Parathyroid adenoma (tissue), 2 donors: ENCODE results near the gene BNIPL.

Source experiments
- H2AFZ ChIP-seq: fragments of 300-600 bp; sonication (generic); one replicate; pipeline ENCODE4 v1.7.0; 2017; ENCODE audit warnings: antibody characterized with exemption, mild to moderate bottlenecking
- H3K27ac ChIP-seq: fragments of 300-600 bp; sonication (generic); one replicate; pipeline ENCODE4 v1.7.0; 2017
- H3K27me3 ChIP-seq: fragments of 300-600 bp; sonication (generic); one replicate; pipeline ENCODE4 v1.7.0; 2017; ENCODE audit warnings: low read length; ENCODE audit not compliant: control insufficient read depth, insufficient read depth
- H3K36me3 ChIP-seq: fragments of 300-600 bp; sonication (generic); one replicate; pipeline ENCODE4 v1.7.0; 2017; ENCODE audit warnings: low read length; ENCODE audit not compliant: control insufficient read depth, insufficient read depth
- H3K4me1 ChIP-seq: fragments of 300-600 bp; sonication (generic); one replicate; pipeline ENCODE4 v1.7.0; 2017; ENCODE audit warnings: control low read depth
- H3K4me2 ChIP-seq: fragments of 300-600 bp; sonication (generic); one replicate; pipeline ENCODE4 v1.7.0; 2017; ENCODE audit warnings: low read length
- H3K4me3 ChIP-seq: fragments of 300-600 bp; sonication (generic); one replicate; pipeline ENCODE4 v1.7.0; 2017; ENCODE audit warnings: low read depth, low read length
- H3K79me2 ChIP-seq: fragments of 300-600 bp; sonication (generic); one replicate; pipeline ENCODE4 v1.7.0; 2017; ENCODE audit warnings: control low read depth
- H3K9ac ChIP-seq: fragments of 300-600 bp; sonication (generic); one replicate; pipeline ENCODE4 v1.7.0; 2017; ENCODE audit warnings: mild to moderate bottlenecking
- H3K9me3 ChIP-seq: fragments of 300-600 bp; sonication (generic); one replicate; pipeline ENCODE4 v1.7.0; 2017; ENCODE audit warnings: low read length; ENCODE audit not compliant: control insufficient read depth
- CTCF ChIP-seq: fragments of 300-600 bp; sonication (generic); IDR thresholded peaks from one replicate; pipeline ENCODE4 v1.7.0; 2017; ENCODE audit warnings: antibody characterized with exemption, mild to moderate bottlenecking
- donor health status: primary hyperparathyroidism.

The BNIPL gene

GRCh38 chr1:151008244-151009205 is 27.9 kb upstream of the BNIPL start, which contains the start of gene PRUNE1:
PRUNE1 (plus strand) TSS chr1:151008449; CDS start chr1:151008633, 184 bp downstream.
- Histone ChIP-seq H3K4me1 (peaks cover 15% of the 10 kb centered on the region), H3K27ac (peak within 1 kb of the TSS; percentile 95), H3K4me2 (peak within 1 kb of the TSS; percentile 81), H2AFZ (peak within 1 kb of the TSS; percentile 83), H3K9ac (peak within 1 kb of the TSS; percentile 53), H3K27me3 (no peaks in the 10 kb centered on the region), H3K4me3 (peak within 1 kb of the TSS; percentile 79), H3K79me2 (peaks cover 5% of the 10 kb centered on the region), H3K36me3 (no peaks in the 10 kb centered on the region), H3K9me3 (no peaks in the 10 kb centered on the region)
- no peak for TF ChIP-seq CTCF

- no peaks in the 10 kb centered on the region for H3K9me3 ChIP-seq
- no peak overlapping the region for H3K9ac ChIP-seq
- no peak for TF ChIP-seq CTCF
- no peaks in the 10 kb centered on the region for H3K27me3 ChIP-seq
- H3K4me1 ChIP-seq: peaks cover 15% of the 10 kb centered on the region
- H3K4me2 ChIP-seq: peak overlapping the region; percentile 81
- peak overlapping the region; percentile 33 for H2AFZ ChIP-seq
- no peaks in the 10 kb centered on the region for H3K36me3 ChIP-seq
- peak overlapping the region; percentile 79 for H3K4me3 ChIP-seq
- H3K79me2 ChIP-seq: peaks cover 1% of the 10 kb centered on the region
- peak overlapping the region; percentile 95 for H3K27ac ChIP-seq
Measured at GRCh38 chr1:151009206-151009587, 27.2 kb upstream of the BNIPL start.

GRCh38 chr1:151009674-151010345 is 26.6 kb upstream of the BNIPL start:
- TF ChIP-seq CTCF: no peak
- Histone ChIP-seq H3K27me3 (no peaks in the 10 kb centered on the region), H3K27ac (no peak overlapping the region), H3K36me3 (no peaks in the 10 kb centered on the region), H3K9ac (no peak overlapping the region), H2AFZ (no peak overlapping the region), H3K4me1 (peaks cover 15% of the 10 kb centered on the region), H3K4me3 (peak overlapping the region; percentile 79), H3K79me2 (peaks cover 2% of the 10 kb centered on the region), H3K4me2 (peak overlapping the region; percentile 81), H3K9me3 (no peaks in the 10 kb centered on the region)

- Histone ChIP-seq H3K36me3 (no peaks in the 10 kb centered on the region), H3K9ac (no peak overlapping the region), H3K27me3 (no peaks in the 10 kb centered on the region), H3K27ac (no peak overlapping the region), H2AFZ (no peak overlapping the region), H3K4me3 (no peak overlapping the region), H3K4me1 (peaks cover 15% of the 10 kb centered on the region), H3K4me2 (no peak overlapping the region), H3K79me2 (peaks cover 2% of the 10 kb centered on the region), H3K9me3 (no peaks in the 10 kb centered on the region)
- no peak for TF ChIP-seq CTCF
Measured at GRCh38 chr1:151010346-151010726, 26.1 kb upstream of the BNIPL start.
